Measurements from ENCODE around the gene KRT12.
"Not testable (repeated sequence)": the region's sequence is repeated elsewhere in the genome, so short reads cannot be mapped to it uniquely, and the experiment has no call there.

Gene KRT12

DNA sequence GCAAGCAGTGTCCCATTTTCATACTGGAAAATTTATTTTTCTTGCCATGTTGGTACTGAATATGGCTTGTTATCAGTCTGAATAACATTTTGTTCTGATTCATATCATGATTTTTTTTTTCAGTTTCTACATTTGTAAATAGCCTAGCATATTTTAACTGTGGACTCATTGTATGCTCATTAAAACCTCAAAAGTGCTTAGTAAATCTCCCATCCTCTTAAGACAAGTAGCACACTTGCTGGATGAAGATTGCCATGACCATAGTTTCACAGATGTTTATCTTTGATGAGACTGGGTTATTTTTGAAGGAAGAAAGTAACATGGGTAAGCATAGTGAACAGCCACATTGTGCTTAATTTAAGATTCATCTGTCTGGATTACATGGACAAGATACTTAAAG, 45.5 kb downstream of the KRT12 start:
- Histone ChIP-seq H3K27me3 (replicated peaks; ENCODE audit: control insufficient read depth, insufficient read depth, low read length) (no peaks in the 10 kb centered on the region), H3K4me1 (ENCODE audit: control insufficient read depth, insufficient read depth, low read length) (peaks cover 27% of the 10 kb centered on the region), H3K36me3 (ENCODE audit: control insufficient read depth, insufficient read depth, low read length, severe bottlenecking) (peaks cover 13% of the 10 kb centered on the region), H3K9me3 (ENCODE audit: control insufficient read depth, low read length) (no peaks in the 10 kb centered on the region), H3K9ac (ENCODE audit: low read length) (no peak overlapping the region), H3K4me3 (ENCODE audit: low read length) (no peak overlapping the region)
- DNase-seq (ENCODE audit: low read depth): no peak

GRCh38 chr17:40820228-40820838, 46.7 kb downstream of the KRT12 start:
- Histone ChIP-seq H3K36me3 (ENCODE audit: control insufficient read depth, insufficient read depth, low read length, severe bottlenecking) (peaks cover 13% of the 10 kb centered on the region), H3K9ac (ENCODE audit: low read length) (peak overlapping the region; percentile 94), H3K9me3 (ENCODE audit: control insufficient read depth, low read length) (no peaks in the 10 kb centered on the region), H3K27me3 (replicated peaks; ENCODE audit: control insufficient read depth, insufficient read depth, low read length) (no peaks in the 10 kb centered on the region), H3K4me3 (ENCODE audit: low read length) (peak overlapping the region; percentile 96), H3K4me1 (ENCODE audit: control insufficient read depth, insufficient read depth, low read length) (peaks cover 27% of the 10 kb centered on the region)
- no peak for DNase-seq (ENCODE audit: low read depth)

DNA sequence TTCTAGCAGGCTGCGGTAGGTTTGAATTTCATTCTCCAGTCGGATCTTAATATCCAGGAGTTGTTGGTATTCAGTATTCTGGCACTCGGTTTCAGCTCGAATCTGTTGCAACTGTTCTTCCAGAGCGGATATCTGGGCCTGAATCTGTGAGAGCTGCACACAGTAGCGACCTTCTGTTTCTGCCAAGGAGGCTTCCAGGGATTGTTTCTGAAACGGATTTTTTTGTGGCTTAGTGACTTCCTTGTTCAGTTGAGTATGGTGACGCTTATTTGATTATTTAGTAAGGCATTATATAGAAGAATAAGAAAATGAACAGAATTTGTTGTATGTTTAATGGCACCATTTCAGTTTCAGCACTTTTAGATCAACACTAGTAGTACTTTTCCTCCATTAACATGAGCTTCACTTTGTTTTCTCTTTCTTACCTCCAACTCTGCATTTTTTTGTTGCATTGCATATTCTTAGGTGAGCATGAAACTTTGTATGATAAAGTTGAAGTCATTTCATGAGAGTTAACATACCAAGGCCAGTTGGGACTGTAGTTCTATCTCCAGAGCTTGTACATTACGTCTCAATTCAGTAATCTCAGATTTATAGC, 47.4 kb downstream of the KRT12 start:
- Histone ChIP-seq H3K36me3 (ENCODE audit: control insufficient read depth, insufficient read depth, low read length, severe bottlenecking) (peaks cover 13% of the 10 kb centered on the region), H3K9me3 (ENCODE audit: control insufficient read depth, low read length) (no peaks in the 10 kb centered on the region), H3K27me3 (replicated peaks; ENCODE audit: control insufficient read depth, insufficient read depth, low read length) (no peaks in the 10 kb centered on the region), H3K4me1 (ENCODE audit: control insufficient read depth, insufficient read depth, low read length) (peaks cover 27% of the 10 kb centered on the region), H3K9ac (ENCODE audit: low read length) (peak overlapping the region; percentile 94), H3K4me3 (ENCODE audit: low read length) (peak overlapping the region; percentile 96)
- DNase-seq (ENCODE audit: low read depth): peak; percentile 44

DNA sequence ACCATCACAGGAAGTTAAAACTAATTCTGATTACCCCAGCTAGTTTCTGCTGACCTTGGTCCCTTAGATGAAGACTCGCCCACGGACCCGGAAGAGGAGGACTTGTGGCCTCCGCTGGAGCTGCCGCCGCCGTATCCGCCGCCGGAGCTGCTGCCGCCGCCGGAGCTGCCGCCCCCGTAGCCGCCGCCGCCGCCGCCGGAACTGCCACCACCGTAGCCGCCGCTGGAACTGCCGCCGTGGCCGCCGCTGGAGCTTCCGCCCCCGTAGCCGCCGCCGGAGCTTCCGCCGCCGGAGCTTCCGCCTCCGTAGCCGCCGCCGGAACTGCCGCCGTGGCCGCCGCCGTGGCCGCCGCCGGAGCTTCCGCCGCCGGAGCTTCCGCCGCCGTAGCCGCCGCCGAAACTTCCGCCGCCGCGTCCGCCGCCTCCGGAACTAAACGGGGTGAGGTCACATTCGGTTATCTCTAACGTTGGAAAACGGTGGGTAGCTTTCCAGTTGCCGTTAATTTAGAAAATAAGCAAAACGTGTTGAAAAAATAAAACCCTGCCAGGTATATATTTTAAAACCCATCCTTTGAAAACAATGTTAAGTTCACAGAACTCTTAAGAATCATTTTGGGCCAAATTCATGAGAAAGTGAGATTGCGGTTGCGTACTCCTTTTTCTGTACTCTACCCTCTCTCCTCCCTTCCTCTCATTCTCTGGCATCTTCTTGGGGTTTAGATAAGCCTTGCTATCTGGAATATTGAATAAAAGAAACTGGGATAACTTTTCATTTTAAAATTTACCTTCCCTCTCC, 48.1 kb downstream of the KRT12 start:
- peak; percentile 91 for DNase-seq (ENCODE audit: low read depth)
- Histone ChIP-seq H3K27me3 (replicated peaks; ENCODE audit: control insufficient read depth, insufficient read depth, low read length) (no peaks in the 10 kb centered on the region), H3K9me3 (ENCODE audit: control insufficient read depth, low read length) (no peaks in the 10 kb centered on the region), H3K4me1 (ENCODE audit: control insufficient read depth, insufficient read depth, low read length) (peaks cover 27% of the 10 kb centered on the region), H3K4me3 (ENCODE audit: low read length) (peak overlapping the region; percentile 96), H3K9ac (ENCODE audit: low read length) (peak overlapping the region; percentile 94), H3K36me3 (ENCODE audit: control insufficient read depth, insufficient read depth, low read length, severe bottlenecking) (peaks cover 13% of the 10 kb centered on the region)

DNA sequence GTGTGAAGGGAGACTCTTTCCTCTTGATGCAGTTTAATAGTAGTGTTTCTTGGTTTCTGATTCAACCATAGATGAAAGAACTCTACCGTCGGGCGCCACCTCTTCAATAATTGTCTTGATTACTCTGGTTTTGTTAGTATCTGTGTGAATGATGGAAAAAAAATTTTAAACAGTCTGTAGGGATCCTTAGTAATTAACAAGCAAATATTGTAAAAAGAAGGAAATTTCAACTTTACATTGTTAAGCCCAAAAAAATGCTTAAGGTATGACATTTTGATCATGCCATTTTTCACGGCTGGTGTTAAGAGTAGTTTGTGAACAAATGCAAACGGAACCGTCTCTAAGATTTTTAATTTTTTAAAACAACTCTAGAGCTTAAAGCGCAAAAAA, 48.7 kb downstream of the KRT12 start:
- Histone ChIP-seq H3K4me3 (ENCODE audit: low read length) (peak overlapping the region; percentile 96), H3K36me3 (ENCODE audit: control insufficient read depth, insufficient read depth, low read length, severe bottlenecking) (peaks cover 13% of the 10 kb centered on the region), H3K27me3 (replicated peaks; ENCODE audit: control insufficient read depth, insufficient read depth, low read length) (no peaks in the 10 kb centered on the region), H3K9ac (ENCODE audit: low read length) (peak overlapping the region; percentile 94), H3K9me3 (ENCODE audit: control insufficient read depth, low read length) (no peaks in the 10 kb centered on the region), H3K4me1 (ENCODE audit: control insufficient read depth, insufficient read depth, low read length) (peaks cover 27% of the 10 kb centered on the region)
- DNase-seq (ENCODE audit: low read depth): peak; percentile 13

DNA sequence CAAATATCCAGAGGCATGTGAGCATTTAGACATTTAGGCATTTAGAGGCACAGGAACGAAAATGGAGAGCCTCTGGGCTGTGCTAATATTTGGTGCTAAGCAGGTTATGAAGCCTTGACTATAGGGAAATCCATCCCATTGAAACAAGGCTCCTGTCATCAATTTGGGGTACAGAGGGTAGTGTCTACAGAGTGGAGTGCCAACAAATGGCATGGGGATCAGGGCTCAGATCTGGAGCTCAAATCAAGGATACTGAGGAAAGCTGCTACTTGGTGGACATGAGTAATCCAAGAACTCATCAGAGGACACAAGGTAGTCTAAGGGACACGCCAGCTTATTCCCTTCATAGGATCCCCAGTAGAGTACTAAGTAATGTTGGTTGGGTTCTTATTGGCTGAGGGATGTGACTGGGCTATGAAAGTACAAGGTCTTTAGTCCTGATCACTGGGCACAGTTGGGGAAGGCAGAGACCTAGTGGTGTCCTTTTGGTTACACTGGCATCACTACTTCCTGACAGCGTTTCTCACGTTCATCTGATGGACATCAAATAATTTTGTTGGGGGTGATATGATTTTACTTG, 49.8 kb downstream of the KRT12 start:
- DNase-seq (ENCODE audit: low read depth): no peak
- Histone ChIP-seq H3K9me3 (ENCODE audit: control insufficient read depth, low read length) (no peaks in the 10 kb centered on the region), H3K4me3 (ENCODE audit: low read length) (no peak overlapping the region), H3K9ac (ENCODE audit: low read length) (no peak overlapping the region), H3K4me1 (ENCODE audit: control insufficient read depth, insufficient read depth, low read length) (peaks cover 27% of the 10 kb centered on the region), H3K36me3 (ENCODE audit: control insufficient read depth, insufficient read depth, low read length, severe bottlenecking) (peaks cover 13% of the 10 kb centered on the region), H3K27me3 (replicated peaks; ENCODE audit: control insufficient read depth, insufficient read depth, low read length) (no peaks in the 10 kb centered on the region)

- peaks cover 24% of the 10 kb centered on the region for H3K4me1 ChIP-seq (ENCODE audit: control insufficient read depth, insufficient read depth, low read length)
Observed at GRCh38 chr17:40816569-40816968, 50.5 kb downstream of the KRT12 start.

GRCh38 chr17:40815381-40815780, 51.6 kb downstream of the KRT12 start:
- DNase-seq (ENCODE audit: low read depth): no peak
- Histone ChIP-seq H3K4me3 (ENCODE audit: low read length) (no peak overlapping the region), H3K4me1 (ENCODE audit: control insufficient read depth, insufficient read depth, low read length) (peaks cover 13% of the 10 kb centered on the region)

More at GRCh38 chr17:40816569-40816968, 50.5 kb downstream of the KRT12 start:
- H3K27me3 ChIP-seq (replicated peaks; ENCODE audit: control insufficient read depth, insufficient read depth, low read length): no peaks in the 10 kb centered on the region
- no peak overlapping the region for H3K4me3 ChIP-seq (ENCODE audit: low read length)
- DNase-seq (ENCODE audit: low read depth): no peak
- no peaks in the 10 kb centered on the region for H3K9me3 ChIP-seq (ENCODE audit: control insufficient read depth, low read length)
- H3K9ac ChIP-seq (ENCODE audit: low read length): no peak overlapping the region
- peaks cover 13% of the 10 kb centered on the region for H3K36me3 ChIP-seq (ENCODE audit: control insufficient read depth, insufficient read depth, low read length, severe bottlenecking)

GRCh38 chr17:40814657-40815056, 52.4 kb downstream of the KRT12 start:
- not testable (repeated sequence) for H3K27me3 ChIP-seq (replicated peaks; ENCODE audit: control insufficient read depth, insufficient read depth, low read length)
- Histone ChIP-seq H3K4me1 (ENCODE audit: control insufficient read depth, insufficient read depth, low read length) (peaks cover 14% of the 10 kb centered on the region), H3K36me3 (ENCODE audit: control insufficient read depth, insufficient read depth, low read length, severe bottlenecking) (peaks cover 13% of the 10 kb centered on the region)

More at GRCh38 chr17:40815381-40815780, 51.6 kb downstream of the KRT12 start:
- no peaks in the 10 kb centered on the region for H3K27me3 ChIP-seq (replicated peaks; ENCODE audit: control insufficient read depth, insufficient read depth, low read length)
- H3K9me3 ChIP-seq (ENCODE audit: control insufficient read depth, low read length): no peaks in the 10 kb centered on the region
- H3K36me3 ChIP-seq (ENCODE audit: control insufficient read depth, insufficient read depth, low read length, severe bottlenecking): peaks cover 13% of the 10 kb centered on the region
- H3K9ac ChIP-seq (ENCODE audit: low read length): no peak overlapping the region

GRCh38 chr17:40813804-40814203, 53.2 kb downstream of the KRT12 start:
- no peak overlapping the region for H3K4me3 ChIP-seq (ENCODE audit: low read length)
- no peaks in the 10 kb centered on the region for H3K9me3 ChIP-seq (ENCODE audit: control insufficient read depth, low read length)
- H3K27me3 ChIP-seq (replicated peaks; ENCODE audit: control insufficient read depth, insufficient read depth, low read length): no peaks in the 10 kb centered on the region
- H3K9ac ChIP-seq (ENCODE audit: low read length): no peak overlapping the region
- H3K4me1 ChIP-seq (ENCODE audit: control insufficient read depth, insufficient read depth, low read length): peaks cover 16% of the 10 kb centered on the region
- peaks cover 13% of the 10 kb centered on the region for H3K36me3 ChIP-seq (ENCODE audit: control insufficient read depth, insufficient read depth, low read length, severe bottlenecking)
- peak; percentile 25 for DNase-seq (ENCODE audit: low read depth)

More at GRCh38 chr17:40814657-40815056, 52.4 kb downstream of the KRT12 start:
- not testable (repeated sequence) for H3K9me3 ChIP-seq (ENCODE audit: control insufficient read depth, low read length); H3K9ac ChIP-seq (ENCODE audit: low read length); DNase-seq (ENCODE audit: low read depth); H3K4me3 ChIP-seq (ENCODE audit: low read length)

DNA sequence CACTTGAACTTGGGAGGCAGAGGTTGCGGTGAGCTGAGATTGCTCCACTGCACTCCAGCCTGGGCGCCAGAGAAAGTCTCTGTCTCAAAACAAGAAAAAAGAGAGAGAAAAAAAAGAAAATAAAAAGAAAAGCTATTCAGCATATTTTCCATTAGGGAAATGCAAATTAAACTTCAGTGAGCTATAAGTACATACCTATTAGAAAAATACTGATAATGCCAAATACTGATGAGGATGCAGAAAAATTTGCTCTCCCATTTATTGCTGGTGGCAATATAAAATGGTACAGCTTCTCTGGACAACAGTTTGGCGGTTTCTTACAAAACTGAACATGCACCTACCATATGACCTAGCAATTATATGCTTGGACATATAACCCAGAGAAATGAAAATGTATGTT, 54.4 kb downstream of the KRT12 start:
- H3K4me3 ChIP-seq (ENCODE audit: low read length): no peak overlapping the region
- H3K9me3 ChIP-seq (ENCODE audit: control insufficient read depth, low read length): no peaks in the 10 kb centered on the region
- peaks cover 10% of the 10 kb centered on the region for H3K4me1 ChIP-seq (ENCODE audit: control insufficient read depth, insufficient read depth, low read length)
- H3K27me3 ChIP-seq (replicated peaks; ENCODE audit: control insufficient read depth, insufficient read depth, low read length): no peaks in the 10 kb centered on the region
- DNase-seq (ENCODE audit: low read depth): no peak
- peaks cover 11% of the 10 kb centered on the region for H3K36me3 ChIP-seq (ENCODE audit: control insufficient read depth, insufficient read depth, low read length, severe bottlenecking)
- H3K9ac ChIP-seq (ENCODE audit: low read length): no peak overlapping the region
